ENCODE data around the gene GALNT17. TPM values are rescaled to one million over a fixed set of nuclear protein-coding genes. Genes with fewer than 3 reads are reported as not detected.

The GALNT17 gene
- total RNA-seq, 4 donors from 2014 or later: 0.63 to 7.5 (median 3.1) TPM

- no peak overlapping the region for H3K4me3 ChIP-seq (ENCODE audit: low read depth, poor library complexity, severe bottlenecking)
- DNase-seq (ENCODE audit: low spot score in 2 of 2): no peak
- 39 to 40% methylated on average over 16 of the region's 16 CpGs for WGBS, 2 donors
- TF ChIP-seq, protein P1, sequence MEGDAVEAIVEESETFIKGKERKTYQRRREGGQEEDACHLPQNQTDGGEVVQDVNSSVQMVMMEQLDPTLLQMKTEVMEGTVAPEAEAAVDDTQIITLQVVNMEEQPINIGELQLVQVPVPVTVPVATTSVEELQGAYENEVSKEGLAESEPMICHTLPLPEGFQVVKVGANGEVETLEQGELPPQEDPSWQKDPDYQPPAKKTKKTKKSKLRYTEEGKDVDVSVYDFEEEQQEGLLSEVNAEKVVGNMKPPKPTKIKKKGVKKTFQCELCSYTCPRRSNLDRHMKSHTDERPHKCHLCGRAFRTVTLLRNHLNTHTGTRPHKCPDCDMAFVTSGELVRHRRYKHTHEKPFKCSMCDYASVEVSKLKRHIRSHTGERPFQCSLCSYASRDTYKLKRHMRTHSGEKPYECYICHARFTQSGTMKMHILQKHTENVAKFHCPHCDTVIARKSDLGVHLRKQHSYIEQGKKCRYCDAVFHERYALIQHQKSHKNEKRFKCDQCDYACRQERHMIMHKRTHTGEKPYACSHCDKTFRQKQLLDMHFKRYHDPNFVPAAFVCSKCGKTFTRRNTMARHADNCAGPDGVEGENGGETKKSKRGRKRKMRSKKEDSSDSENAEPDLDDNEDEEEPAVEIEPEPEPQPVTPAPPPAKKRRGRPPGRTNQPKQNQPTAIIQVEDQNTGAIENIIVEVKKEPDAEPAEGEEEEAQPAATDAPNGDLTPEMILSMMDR (IDR thresholded peaks at IDR 0.05): no peak
- TF ChIP-seq POLR2A (IDR thresholded peaks at IDR 0.05): no peak
- intact Hi-C loops (cut with DNase I; ENCODE audit: low total_unique reads): no loop called here
Observed at GRCh38 chr7:71348821-71349681, 217.1 kb downstream of the GALNT17 start.

- DNase-seq (ENCODE audit: low spot score in 2 of 2): no peak
- TF ChIP-seq, protein P1 (IDR thresholded peaks at IDR 0.05): no peak
- TF ChIP-seq POLR2A (IDR thresholded peaks at IDR 0.05): no peak
- no peak overlapping the region for H3K4me3 ChIP-seq (ENCODE audit: low read depth, poor library complexity, severe bottlenecking)
Observed at GRCh38 chr7:71349682-71350481, 217.9 kb downstream of the GALNT17 start.

GRCh38 chr7:71350680-71351079, 218.7 kb downstream of the GALNT17 start:
- DNase-seq (ENCODE audit: low spot score in 2 of 2): no peak
- intact Hi-C loops (cut with DNase I; ENCODE audit: low total_unique reads): no loop called here
- TF ChIP-seq, protein P1 (IDR thresholded peaks at IDR 0.05): no peak
- no peak for TF ChIP-seq POLR2A (IDR thresholded peaks at IDR 0.05)
- 94 to 95% methylated on average over 2 of the region's 2 CpGs for WGBS, 2 donors
- no peak overlapping the region for H3K4me3 ChIP-seq (ENCODE audit: low read depth, poor library complexity, severe bottlenecking)

More at GRCh38 chr7:71349682-71350481, 217.9 kb downstream of the GALNT17 start:
- intact Hi-C loops (cut with DNase I; ENCODE audit: low total_unique reads): no loop called here
- WGBS, 2 donors: 68 to 84% methylated on average over 5 of the region's 5 CpGs

GRCh38 chr7:71354716-71355115, 222.8 kb downstream of the GALNT17 start:
- no peak for DNase-seq (ENCODE audit: low spot score in 2 of 2)
- no peak overlapping the region for H3K4me3 ChIP-seq (ENCODE audit: low read depth, poor library complexity, severe bottlenecking)
- TF ChIP-seq, protein P1 (IDR thresholded peaks at IDR 0.05): no peak
- TF ChIP-seq POLR2A (IDR thresholded peaks at IDR 0.05): no peak
- intact Hi-C loops (cut with DNase I; ENCODE audit: low total_unique reads): no loop called here

DNA sequence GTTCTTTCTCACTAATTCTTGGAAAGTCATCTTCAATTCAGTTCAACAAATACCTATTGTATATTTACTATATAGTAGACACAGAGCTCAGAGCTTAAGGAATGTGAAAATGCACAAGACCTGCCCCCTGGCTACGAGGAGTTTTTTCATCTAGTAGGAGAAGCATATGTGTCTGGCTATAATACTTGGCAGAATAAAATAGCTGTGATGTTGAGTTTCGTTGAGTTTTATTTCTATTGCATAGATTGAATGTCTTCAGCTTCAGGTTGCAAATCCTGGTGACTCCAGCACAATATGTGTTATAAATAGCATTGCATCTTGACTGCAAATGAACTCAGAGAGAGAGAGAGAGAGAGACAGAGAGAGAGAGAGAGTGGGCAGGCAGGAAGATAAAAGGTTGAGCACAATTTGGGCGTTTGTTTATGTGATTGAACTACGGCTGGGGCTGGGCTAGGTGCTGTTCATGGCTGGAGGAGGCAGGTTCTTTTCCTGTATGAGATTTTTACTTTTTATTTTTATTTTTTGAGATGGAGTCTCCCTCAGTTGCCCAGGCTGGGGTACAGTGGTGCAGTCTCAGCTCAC, 229.6 kb downstream of the GALNT17 start:
- no peak for DNase-seq (ENCODE audit: low spot score in 2 of 2)
- H3K4me3 ChIP-seq (ENCODE audit: low read depth, poor library complexity, severe bottlenecking): no peak overlapping the region
- intact Hi-C loops (cut with DNase I; ENCODE audit: low total_unique reads): no loop called here
- WGBS, 2 donors: 37 to 42% methylated on average over 4 of the region's 4 CpGs
- TF ChIP-seq, protein P1 (IDR thresholded peaks at IDR 0.05): no peak
- TF ChIP-seq POLR2A (IDR thresholded peaks at IDR 0.05): no peak
